Activated CD8-positive, alpha-beta memory T cell treated with anti-CD3 and anti-CD28 coated beads for 48 hours (primary cell): Measurements from ENCODE around the gene UTP15.

Experiments
- DNase-seq, 3 experiments: peaks; one replicate each; pipeline ENCODE4 v3.0.0-alpha.2; 2020; ENCODE audit warnings: low read depth in 2 of 3, low spot score in 2 of 3

The UTP15 gene

DNA sequence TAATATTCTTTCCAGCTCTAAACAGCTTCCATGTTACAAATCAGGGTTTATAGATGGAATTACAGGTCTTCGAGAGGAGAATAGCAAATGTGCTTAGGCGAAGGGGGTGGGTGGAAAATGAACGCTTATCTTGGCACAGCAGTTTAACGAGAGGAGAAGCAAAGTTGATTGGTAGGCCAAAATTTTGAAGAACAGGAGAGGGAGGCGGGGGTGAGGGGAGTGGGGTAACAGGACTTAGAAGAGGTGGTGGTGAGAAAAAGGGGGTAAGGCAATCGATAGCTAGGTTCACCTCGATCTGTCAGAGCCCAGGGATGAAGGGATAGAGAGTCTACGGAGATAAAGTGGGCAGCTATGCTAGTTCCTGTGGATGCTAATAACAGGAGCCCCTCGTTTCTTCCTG lies 868 bp upstream of the UTP15 start:
- DNase-seq: no peak

DNA sequence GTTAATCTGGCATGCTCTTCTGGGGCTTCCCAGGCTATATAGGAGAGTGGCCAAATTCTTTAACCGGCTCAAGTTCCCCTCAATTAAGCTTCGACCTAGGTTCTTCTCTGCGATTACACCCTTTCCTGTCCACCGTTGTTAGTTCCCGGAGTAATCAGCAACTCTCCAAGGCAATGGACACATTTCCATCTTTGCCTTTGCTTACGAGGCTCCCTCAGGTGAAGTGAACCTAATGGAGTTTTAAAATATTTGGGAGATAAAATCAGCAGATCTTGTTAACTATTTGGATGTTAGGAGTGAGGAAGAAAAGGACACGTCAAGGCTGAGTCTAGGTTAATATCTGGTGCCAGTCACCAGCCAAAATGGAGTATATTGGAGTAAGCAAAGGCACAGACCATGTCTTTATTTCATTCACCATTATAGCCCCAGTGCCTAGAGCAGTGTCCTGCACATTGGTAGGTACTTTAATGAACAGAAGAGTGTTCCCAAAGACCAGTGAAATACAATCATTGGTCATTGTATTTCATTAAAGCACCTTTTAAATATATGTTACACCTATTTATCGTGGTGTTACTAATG lies 515 bp downstream of the UTP15 start:
- no peak for DNase-seq

DNA sequence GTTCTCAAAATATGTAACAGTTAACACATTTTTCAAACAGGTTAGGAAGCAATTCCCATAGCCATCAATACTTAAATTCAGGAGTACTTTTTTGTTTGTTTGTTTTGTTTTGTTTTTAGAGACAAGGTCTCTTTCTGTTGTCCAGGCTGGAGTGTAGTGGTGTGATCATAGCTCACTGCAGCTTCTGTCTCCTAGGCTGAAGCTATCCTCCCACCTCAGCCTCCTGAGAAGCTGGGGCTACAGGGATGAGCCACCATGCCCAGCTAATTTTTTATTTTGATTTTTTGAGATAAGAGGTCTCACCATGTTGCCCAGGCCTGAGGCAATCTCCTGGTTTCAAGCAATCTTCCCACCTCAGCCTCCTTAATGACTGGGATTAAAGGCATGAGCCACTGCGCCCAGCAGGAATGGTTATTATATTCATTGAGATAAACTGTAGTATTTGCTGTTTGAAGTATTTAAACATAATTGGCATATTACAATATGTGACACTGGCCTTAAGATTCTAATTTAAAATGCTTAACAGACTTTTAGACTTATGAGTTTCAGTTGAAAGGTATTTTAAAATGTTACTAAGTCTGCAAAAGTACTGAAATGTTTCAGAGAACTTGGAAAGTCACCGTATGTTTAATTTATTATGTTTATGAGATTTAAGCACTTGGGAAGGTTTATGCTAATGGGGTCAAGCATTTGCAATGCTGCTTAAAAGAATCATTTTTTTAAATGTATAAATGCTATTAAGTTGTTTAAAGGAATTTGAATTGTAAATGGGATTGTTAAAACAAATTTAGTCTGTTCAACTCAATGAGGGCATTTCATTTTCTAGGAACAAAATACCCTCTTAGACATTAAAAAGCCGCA lies 17.0 kb downstream of the UTP15 start:
- DNase-seq: no peak

DNA sequence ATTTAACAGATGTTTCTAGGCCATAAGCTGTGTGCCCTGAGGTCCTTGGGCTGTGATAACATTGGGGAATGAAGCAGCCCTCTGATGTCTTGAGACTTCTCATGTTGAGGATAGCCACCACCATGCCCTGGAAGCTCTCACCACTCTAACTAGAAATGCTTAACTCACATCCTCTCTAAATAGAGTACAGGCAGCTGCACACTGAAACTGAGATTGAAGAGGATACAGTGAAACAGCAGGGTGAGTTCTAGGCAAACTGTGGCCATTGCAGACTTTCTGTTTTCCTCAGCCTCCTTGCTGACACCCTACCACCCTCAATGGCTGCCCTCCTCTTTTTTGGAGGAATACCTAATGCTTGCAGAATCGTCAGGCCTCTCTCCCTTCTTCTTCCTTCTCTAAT lies 22.4 kb downstream of the UTP15 start:
- DNase-seq: no peak

DNA sequence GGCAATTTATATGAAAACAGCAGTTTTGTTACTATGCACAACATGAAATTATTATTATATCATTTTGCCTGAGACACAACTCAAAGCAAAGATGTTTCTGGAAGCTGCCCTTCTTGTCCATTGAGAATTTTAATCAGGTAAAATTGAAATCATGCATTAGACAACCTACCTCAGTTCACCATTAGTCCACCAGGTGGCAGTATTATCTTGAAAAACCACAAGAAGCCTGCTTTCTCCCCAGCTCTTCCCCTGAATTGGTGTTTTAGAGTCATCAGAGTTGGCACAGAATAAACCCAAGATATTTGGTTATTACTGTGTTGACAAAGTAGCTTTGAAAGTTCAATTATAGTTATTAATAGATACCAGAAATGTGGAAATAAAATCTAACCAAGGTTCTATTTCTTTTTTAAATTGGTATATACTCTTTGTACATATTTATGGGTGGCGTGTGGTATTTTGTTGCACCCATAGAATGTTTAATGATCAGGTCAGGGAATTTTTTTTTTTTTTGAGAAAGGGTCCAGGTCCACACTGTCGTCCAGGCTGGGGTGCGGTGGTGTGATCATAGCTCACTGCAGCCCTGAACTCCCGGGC lies 25.7 kb downstream of the UTP15 start:
- peak in 1 of 3 experiments; percentile 38 for DNase-seq

DNA sequence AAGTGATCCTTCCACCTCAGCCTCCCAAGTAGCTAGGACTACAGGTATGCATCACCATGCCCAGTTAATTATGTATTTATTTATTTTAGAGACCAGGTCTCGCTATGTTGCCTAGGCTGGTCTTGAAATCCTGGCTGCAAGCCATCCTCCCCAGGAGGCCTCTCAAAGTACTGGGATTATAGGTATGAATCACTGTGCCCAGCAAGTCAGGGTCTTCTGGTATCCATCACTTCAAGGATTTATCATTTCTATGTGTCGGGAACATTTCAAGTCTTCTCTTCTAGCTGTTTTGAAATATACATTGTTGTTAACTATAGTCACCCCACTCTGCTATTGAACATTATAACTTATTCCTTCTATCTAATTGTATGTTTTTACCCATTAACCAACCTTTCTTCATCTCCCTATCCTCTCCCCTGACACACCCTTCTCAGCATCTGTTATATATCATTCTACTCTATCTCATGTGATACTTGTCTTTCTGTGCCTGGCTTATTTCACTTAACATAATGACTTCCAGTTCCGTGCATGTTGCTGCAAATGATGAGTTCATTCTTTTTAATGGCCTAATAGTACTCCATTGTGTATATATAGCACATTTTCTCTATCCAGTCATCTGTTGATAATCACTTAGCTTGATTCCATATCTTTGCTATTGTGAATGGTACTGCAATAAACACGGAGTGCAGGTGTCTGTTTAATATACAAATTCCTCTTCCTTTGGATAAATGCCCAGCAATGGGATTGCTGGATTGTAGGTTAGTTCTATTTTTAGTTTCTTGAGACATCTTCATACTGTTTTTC lies 26.4 kb downstream of the UTP15 start:
- no peak for DNase-seq

DNA sequence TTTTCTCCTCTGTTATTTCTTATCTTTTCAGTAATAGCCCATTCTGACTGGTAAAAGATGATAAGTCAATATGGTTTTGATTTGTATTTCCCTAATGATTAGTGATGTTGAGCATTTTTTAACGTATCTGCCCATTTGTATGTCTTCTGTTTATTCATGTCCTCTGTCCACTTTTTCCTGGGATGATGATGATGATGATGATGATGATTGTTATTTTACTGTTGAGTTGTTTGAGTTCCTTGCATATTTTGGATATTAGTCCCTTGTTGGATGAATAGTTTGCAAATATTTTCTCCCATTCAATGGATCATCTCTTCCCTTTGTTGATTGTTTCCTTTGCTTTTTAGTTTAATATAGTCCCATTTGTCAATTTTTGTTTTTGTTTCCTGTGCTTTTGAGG lies 27.0 kb downstream of the UTP15 start:
- DNase-seq: no peak

DNA sequence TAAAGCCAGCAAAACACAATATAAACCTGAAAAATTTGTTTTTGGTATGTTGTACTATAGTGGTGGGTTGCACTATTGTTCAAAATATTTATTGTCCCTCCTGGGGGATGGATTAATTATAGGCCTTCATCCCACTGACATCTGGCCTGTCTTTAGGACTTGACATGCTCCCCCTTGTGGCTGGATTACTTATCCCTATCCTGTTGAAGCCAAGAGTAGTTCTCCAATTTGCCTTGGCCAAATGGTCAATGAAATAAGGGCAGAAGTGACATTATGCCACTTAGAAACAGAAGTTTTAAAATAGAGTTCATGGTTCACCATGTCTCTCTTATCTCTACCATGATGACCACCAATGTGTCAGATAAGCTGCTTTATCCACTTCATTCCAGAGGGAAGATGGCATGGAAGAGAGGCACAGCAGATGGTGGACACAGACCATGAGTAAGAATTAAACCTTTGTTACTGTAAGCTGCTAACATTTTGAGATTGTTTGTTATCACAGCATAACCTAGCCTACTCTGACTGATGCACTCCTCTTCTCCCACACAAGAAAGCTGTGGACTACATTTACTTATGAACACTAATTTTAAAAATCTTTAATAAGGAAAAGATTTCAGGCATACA lies 31.3 kb downstream of the UTP15 start:
- DNase-seq: no peak

DNA sequence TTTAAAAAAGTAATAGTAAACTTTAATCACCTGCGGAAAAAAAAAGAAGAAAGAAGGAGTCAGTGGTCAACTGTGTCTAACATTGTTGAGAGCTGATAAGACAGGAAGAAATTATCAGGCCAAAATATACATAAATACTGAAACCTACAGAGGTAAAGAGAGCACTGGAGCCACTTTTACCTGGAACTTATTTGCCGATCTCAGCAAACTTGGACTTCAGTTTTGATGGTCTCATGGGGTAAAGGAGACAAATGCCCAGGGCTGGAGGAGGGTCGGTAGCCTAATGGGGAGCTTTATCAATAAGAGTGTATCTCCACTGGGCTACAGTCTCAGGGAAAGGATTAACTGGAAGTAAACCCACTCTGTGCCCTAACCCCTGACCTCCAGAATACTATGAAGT lies 33.8 kb downstream of the UTP15 start:
- no peak for DNase-seq

DNA sequence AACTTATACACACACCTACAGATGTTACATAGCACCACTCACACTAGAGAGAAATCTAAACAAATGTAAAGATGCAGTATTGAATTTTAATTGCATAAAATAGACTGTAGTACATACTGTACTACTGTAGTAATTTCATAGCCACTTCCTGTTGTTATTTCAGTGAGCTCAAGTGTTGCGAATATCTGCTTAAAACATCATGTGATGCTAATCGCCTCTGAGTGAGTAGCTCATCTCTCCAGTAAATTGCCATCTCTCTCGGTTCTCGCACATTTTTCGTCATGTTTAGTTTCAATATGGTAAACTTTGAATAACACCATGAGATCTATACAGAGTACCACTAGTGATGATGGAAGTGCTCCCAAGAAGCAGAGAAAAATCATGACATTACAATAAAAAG lies 38.5 kb downstream of the UTP15 start:
- no peak for DNase-seq

DNA sequence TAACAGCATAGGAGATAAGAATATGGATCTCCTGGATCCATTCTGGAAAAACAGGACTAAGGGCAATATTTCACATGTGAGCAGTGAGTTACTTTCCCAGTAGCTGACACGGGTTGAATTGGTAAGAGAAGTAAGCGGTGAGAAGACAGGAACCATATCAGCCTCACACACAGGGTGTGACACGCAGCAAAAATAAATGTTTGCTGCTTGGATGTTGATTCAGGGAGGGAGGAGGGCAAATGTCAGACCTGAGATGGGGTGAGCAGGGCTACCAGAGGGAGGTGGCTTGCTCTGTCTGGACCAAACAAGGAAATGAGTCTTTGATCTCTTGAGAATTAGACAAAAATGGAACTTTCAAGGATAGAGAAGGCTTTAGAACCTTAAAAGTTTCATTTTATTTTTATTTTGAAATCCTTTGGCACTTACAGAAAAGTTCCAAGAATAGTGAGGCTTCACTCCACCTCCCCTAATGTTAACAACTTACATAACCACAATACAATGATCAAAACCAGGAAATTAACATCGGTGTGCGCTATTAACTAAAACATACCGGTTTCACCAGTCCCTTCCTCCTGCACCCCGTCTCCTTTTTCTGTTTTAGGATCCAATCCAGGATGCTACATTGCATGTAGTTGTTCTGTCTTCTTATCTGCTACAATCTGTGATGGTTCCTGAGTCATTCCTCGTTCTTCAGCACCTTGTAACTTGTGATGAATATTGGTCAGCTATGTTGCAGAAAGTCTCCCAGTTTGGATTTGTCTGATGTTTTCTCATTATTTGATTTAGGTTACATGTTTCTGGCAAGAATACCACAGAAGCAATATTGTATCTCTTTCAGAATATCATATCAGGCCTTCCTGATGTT lies 39.9 kb downstream of the UTP15 start:
- no peak for DNase-seq

DNA sequence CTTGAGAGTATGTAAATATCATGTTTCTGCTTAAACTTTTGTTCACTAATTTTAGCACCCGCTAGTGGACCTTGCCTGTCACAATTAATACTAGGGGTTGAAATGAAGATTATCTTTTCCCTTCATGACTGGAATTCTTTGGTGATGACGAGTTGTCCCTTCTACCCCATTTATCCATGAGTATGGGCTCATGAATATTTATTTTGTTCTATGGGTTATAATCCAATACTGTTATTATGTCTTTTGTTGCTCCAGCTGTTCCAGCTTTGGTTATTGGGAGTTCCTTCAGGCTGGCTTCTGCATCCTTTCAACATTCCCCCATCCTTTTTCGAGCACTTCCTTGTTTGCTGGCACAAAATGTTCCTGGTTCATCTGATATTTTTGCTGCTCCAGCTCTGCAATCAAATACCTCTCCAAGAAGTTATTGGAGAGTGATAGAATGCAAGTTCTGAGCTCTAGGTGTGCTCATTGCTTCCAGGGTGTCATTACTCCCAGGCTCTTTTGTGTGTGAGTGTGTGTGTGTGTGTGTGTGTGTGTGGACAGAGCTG lies 40.7 kb downstream of the UTP15 start:
- DNase-seq: no peak

DNA sequence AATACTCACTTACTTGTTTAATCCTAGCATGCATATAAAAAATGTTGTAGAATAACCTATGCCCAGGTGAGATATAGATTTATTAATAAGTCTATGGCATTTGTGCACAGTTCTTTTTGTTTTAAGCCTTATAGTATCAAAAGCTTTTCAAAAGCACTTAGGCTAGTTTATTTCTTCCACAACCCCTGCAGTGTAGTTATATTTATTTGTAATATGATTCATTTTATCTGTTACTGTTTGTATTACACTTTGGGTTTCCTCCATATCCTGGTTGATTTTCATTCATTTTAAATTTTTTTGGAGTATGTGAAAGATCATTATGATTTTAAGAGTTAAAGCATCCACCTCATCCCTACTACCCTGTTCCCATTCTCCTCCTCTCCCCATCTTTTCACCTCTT lies 41.7 kb downstream of the UTP15 start:
- no peak for DNase-seq

DNA sequence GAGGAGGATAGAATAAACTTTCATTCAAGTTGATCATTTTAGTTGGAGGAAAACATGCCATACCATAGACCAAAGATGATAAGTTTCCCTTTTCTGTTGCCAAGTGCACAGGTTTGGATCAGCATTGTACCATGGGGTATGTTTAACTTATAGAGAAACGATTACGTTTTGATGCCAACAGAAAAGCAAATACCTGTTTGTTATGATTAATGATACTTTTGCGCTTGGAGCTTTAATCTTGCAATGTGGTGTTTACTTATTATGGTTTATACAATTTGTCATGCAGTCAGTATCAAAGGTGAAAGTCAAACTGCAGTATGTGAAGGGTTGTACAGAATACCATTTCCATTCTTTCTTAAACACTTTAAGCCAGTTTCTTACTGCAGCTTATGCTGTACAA lies 47.3 kb downstream of the UTP15 start:
- DNase-seq: no peak

DNA sequence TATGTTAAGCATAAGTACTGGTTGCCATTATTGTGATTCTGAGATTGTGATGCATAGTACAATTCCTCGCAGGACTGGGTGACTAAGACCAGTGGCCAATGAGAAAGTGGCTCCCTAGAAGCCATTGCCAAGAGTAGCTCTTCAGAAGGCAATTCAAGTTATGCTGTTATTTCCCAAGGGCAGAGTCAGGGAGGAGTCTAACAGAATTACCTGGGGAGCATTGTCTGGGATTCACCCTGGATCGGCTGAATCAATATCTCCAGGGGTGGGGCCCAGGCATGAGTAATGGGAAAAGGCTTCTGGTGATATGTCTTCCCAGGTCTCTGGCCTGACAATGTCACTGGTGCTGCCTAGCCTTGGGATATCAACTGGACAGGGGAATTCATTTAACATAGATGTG lies 49.5 kb downstream of the UTP15 start:
- DNase-seq: no peak

DNA sequence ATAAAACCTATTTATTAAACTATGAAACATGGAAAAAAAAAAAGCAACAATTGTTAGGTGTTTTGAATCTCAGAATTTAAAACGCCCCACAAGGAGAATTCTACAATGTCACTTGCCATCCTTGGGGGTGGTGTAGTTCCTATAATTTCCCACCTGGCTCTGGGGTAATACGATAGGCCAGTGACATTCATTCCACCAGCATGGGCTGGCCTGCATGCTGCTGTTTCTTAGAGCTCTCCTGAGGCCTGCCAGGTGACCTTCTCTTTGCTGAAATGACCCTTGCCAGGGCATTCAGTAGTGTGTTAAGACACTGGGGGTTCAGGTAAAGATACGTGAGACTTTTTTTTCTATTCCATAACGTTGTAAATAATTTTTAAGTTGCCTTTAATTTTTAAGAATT lies 50.4 kb downstream of the UTP15 start:
- DNase-seq: no peak

DNA sequence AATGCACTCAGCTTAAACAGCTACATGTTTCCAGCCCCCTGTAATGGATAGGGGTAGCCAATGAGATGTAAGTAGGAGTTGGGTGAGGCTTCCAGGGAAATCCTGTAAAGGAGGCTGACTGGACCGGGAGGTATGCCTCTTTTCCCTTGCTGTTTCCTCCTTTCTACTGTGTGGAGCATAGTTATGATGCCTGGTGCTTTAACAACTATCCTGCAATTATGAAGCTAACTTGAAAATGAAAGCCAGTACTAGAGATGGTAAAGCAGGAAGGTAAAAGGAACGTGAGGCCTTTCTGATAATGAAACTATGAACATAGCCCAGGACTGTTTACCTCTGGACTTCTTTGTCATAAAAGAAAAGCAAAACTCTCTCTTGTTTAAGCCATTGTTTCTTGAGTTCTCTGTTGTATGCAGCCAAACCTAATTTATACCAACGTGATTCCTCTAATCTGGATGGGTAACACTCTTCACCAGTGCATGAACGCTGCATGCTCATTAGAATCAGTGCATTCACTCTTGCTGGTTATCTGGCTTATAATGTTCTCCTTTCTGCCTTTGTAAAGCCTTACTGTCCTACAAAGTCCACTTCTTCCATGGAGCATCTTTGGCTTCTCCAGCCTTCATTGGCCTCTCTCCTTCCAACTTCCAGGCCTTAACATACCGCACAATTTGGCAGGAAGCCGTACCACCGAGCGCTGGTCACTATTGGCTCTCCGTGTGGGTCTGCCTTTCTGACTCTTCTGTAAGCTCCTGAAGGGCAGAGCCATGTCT lies 52.2 kb downstream of the UTP15 start:
- DNase-seq: no peak

DNA sequence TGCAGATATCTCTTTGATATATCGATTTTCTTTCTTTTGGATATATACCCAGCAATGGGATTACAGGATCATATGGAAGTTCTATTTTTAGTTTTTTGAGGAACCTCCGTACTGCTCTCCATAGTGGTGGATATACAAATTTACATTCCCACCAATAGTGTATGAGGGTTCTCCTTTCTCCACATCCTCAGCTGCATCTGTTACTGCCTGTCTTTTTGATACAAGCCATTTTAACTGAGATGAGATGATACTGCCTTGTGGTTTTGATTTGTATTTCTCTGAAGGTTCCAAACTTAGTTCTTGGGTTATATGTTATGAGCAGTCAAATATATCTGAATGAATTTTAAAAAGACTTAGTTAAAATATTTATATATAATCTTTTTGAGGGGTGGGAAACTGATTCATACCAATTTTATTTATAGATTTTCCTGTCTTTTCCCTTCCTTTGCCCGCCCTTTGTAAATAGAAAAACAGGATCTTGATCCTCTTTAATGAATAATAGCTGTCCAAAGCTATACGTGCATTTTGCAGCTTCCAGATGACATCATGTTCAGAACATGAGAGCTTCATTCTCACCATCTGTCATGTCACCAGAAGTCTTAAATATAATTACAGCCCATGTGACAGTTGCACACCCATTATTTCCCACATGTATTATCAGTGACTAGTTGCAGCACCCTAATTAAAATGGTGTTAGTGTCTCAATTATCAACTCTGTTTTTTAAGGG lies 54.2 kb downstream of the UTP15 start:
- no peak for DNase-seq

DNA sequence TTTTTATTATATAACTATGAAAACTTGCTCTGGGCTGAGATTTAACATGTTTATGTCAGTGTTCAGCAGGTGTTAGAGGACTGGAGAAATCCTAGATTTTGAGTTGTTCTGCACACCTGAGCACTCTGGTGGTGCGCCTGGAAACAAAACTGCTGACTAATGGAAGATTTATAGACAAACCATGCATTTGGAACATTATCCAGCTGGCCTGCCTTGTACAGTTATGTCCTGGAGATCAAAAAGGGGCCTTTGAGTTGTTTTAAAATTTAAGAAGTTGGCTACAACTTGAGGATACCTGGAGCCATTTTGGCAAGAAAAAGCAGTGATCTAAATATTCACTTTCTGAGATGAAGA lies 54.8 kb downstream of the UTP15 start:
- DNase-seq: no peak
